HG02870 (cell line): ENCODE data around the gene ZBTB2.

ENCODE experiments used
- ATAC-seq: cut with Tn5 transposase; IDR thresholded peaks from one replicate; pipeline ENCODE4 v1.9.1; 2021; ENCODE audit warnings: mild to moderate bottlenecking, moderate library complexity; ENCODE audit not compliant: unreplicated experiment

The ZBTB2 gene

GRCh38 chr6:151391471-151392413 lies at the start of gene ZBTB2:
TSS of gene ZBTB2 (minus strand) at chr6:151391559. CDS start at chr6:151373637, 17,922 bp downstream.
- peak; percentile 14 for ATAC-seq

- ATAC-seq = no peak
Observed at GRCh38 chr6:151440930-151441329, 49.6 kb upstream of the ZBTB2 start.

- ATAC-seq = peak; percentile 51
Observed at GRCh38 chr6:151440498-151440897, 49.1 kb upstream of the ZBTB2 start.

- ATAC-seq = no peak
Observed at GRCh38 chr6:151437401-151437800, 46.0 kb upstream of the ZBTB2 start.

GRCh38 chr6:151436802-151437201 lies 45.4 kb upstream of the ZBTB2 start:
- ATAC-seq = no peak

- ATAC-seq = no peak
Observed at GRCh38 chr6:151436300-151436699, 44.9 kb upstream of the ZBTB2 start.

- peak; percentile 49 for ATAC-seq
Observed at GRCh38 chr6:151434369-151434768, 43.0 kb upstream of the ZBTB2 start.

- ATAC-seq = no peak
Observed at GRCh38 chr6:151432651-151433050, 41.3 kb upstream of the ZBTB2 start.

GRCh38 chr6:151431337-151431736 lies 40.0 kb upstream of the ZBTB2 start:
- ATAC-seq = no peak

GRCh38 chr6:151430886-151431285 lies 39.5 kb upstream of the ZBTB2 start:
- ATAC-seq = no peak

- ATAC-seq = no peak
Observed at GRCh38 chr6:151428093-151428735, 36.9 kb upstream of the ZBTB2 start.

GRCh38 chr6:151425561-151425960 lies 34.2 kb upstream of the ZBTB2 start:
- no peak for ATAC-seq

- no peak for ATAC-seq
Observed at GRCh38 chr6:151422981-151423380, 31.6 kb upstream of the ZBTB2 start.

- ATAC-seq = no peak
Observed at GRCh38 chr6:151417477-151417876, 26.1 kb upstream of the ZBTB2 start.

GRCh38 chr6:151414641-151415260 lies 23.4 kb upstream of the ZBTB2 start:
- no peak for ATAC-seq

- ATAC-seq = no peak
Observed at GRCh38 chr6:151413372-151414145, 22.2 kb upstream of the ZBTB2 start.

- ATAC-seq = no peak
Observed at GRCh38 chr6:151412909-151413308, 21.6 kb upstream of the ZBTB2 start.

GRCh38 chr6:151409679-151410078 lies 18.3 kb upstream of the ZBTB2 start:
- ATAC-seq = no peak

- ATAC-seq = peak; percentile 60
Observed at GRCh38 chr6:151409260-151409659, 17.9 kb upstream of the ZBTB2 start.

GRCh38 chr6:151408858-151409257 lies 17.5 kb upstream of the ZBTB2 start:
- peak; percentile 9 for ATAC-seq

GRCh38 chr6:151403919-151404308 lies 12.6 kb upstream of the ZBTB2 start:
- ATAC-seq = no peak
